Esophagus muscularis mucosa (tissue), 3 donors: Measurements from ENCODE around the gene MNS1.
"Not testable (repeated sequence)": the region's sequence is repeated elsewhere in the genome, so short reads cannot be mapped to it uniquely, and the experiment has no call there.

Experiments used
- CTCF ChIP-seq, 3 experiments: fragments of 200-600 bp in 2 of 3; fragments of 450-650 bp in 1 of 3; sonication (generic) in 2 of 3; IDR thresholded peaks; one replicate each; pipeline ENCODE4 v1.5.1; 2017 to 2019; ENCODE audit warnings: antibody characterized with exemption in 3 of 3, mild to moderate bottlenecking in 2 of 3, moderate library complexity in 1 of 3
- POLR2A ChIP-seq: fragments of 450-650 bp; IDR thresholded peaks from one replicate; pipeline ENCODE4 v1.6.1; 2017; ENCODE audit warnings: antibody characterized with exemption, moderate library complexity, mild to moderate bottlenecking, low read depth

GRCh38 chr15:56485426-56485825 is 20.5 kb upstream of the MNS1 start:
- not testable (repeated sequence) for TF ChIP-seq POLR2A; CTCF (IDR thresholded peaks at IDR 0.05)
